HG02759 (cell line): ENCODE data around the gene ARHGAP26.
"Not testable (repeated sequence)": the region's sequence is repeated elsewhere in the genome, so short reads cannot be mapped to it uniquely, and the experiment has no call there.

Experiments used
- ATAC-seq: cut with Tn5 transposase; IDR thresholded peaks from one replicate; pipeline ENCODE4 v1.9.1; 2021; ENCODE audit warnings: mild to moderate bottlenecking, moderate library complexity; ENCODE audit not compliant: unreplicated experiment

The ARHGAP26 gene

GRCh38 chr5:142977363-142978051, 207.3 kb downstream of the ARHGAP26 start:
- peak; percentile 81 for ATAC-seq

GRCh38 chr5:142978252-142978651, 208.1 kb downstream of the ARHGAP26 start:
- ATAC-seq = no peak

GRCh38 chr5:142978726-142979125, 208.5 kb downstream of the ARHGAP26 start:
- no peak for ATAC-seq

GRCh38 chr5:142979636-142980035, 209.5 kb downstream of the ARHGAP26 start:
- ATAC-seq = no peak

- no peak for ATAC-seq
These were observed 211.3 kb downstream of the ARHGAP26 start for GRCh38 chr5:142981475-142981874.

- no peak for ATAC-seq
These were observed 212.0 kb downstream of the ARHGAP26 start for GRCh38 chr5:142981886-142982820.

GRCh38 chr5:142982821-142983200, 212.6 kb downstream of the ARHGAP26 start:
- ATAC-seq = no peak

- no peak for ATAC-seq
These were observed 213.8 kb downstream of the ARHGAP26 start for GRCh38 chr5:142984011-142984410.

- no peak for ATAC-seq
These were observed 214.3 kb downstream of the ARHGAP26 start for GRCh38 chr5:142984525-142984924.

GRCh38 chr5:142989270-142989669, 219.1 kb downstream of the ARHGAP26 start:
- ATAC-seq = not testable (repeated sequence)

- ATAC-seq = not testable (repeated sequence)
These were observed 219.9 kb downstream of the ARHGAP26 start for GRCh38 chr5:142990073-142990472.

GRCh38 chr5:142994218-142994617, 224.0 kb downstream of the ARHGAP26 start:
- no peak for ATAC-seq

- not testable (repeated sequence) for ATAC-seq
These were observed 225.4 kb downstream of the ARHGAP26 start for GRCh38 chr5:142995621-142996020.

- no peak for ATAC-seq
These were observed 227.4 kb downstream of the ARHGAP26 start for GRCh38 chr5:142997591-142997990.

- ATAC-seq = peak; percentile 46
These were observed 228.3 kb downstream of the ARHGAP26 start for GRCh38 chr5:142998316-142999020.

- not testable (repeated sequence) for ATAC-seq
These were observed 230.4 kb downstream of the ARHGAP26 start for GRCh38 chr5:143000551-143000950.

GRCh38 chr5:143001764-143002351, 231.7 kb downstream of the ARHGAP26 start:
- no peak for ATAC-seq

- peak; percentile 69 for ATAC-seq
These were observed 232.5 kb downstream of the ARHGAP26 start for GRCh38 chr5:143002459-143003327.

- no peak for ATAC-seq
These were observed 233.1 kb downstream of the ARHGAP26 start for GRCh38 chr5:143003328-143003636.
